Right lung (tissue), 10 donors: Measurements from ENCODE around the gene SLC4A1. TPM values are rescaled to one million over a fixed set of nuclear protein-coding genes. Genes with fewer than 3 reads are reported as not detected.
A peak's percentile ranks its signal among the peaks of the same experiment; 100 is the strongest.

ENCODE experiments used
- DNase-seq, 2 donors: peaks; one replicate each; pipeline ENCODE4 v3.0.0-alpha.2; 2013
- long read RNA-seq, 8 donors: transcript quantifications; one replicate each; lab custom pipeline, GENCODE V29; 2026
- polyA plus RNA-seq, 5 donors: library from polyadenylated mRNA; unstranded; fragments of 120-200 nt; gene quantifications; one replicate each; pipeline versions ENCODE4 v1.2.1 to v1.2.3, GENCODE V29; 2013; ENCODE audit warnings: inconsistent platforms in 1 of 5, low replicate concordance in 1 of 5; ENCODE audit not compliant: insufficient read length in 5 of 5, insufficient read depth in 1 of 5

SLC4A1 gene
- polyA plus RNA-seq, result 10 to 100 TPM in 3 of 5 donors, 1 to 10 TPM in 2; 7.5 to 32.1 (median 12.0) TPM
- long read RNA-seq, donor 1, full-length matches to known transcripts, result 1 of 1 reads
- long read RNA-seq, donor 1, partial matches to known transcripts, result 0 of 1 reads
- long read RNA-seq, donor 1, other reads (novel, unspliced or antisense), result 0 of 1 reads
- long read RNA-seq, donor 2, result 0 reads
- long read RNA-seq, donor 3, full-length matches to known transcripts, result 1 of 1 reads
- long read RNA-seq, donor 3, partial matches to known transcripts, result 0 of 1 reads
- long read RNA-seq, donor 3, other reads (novel, unspliced or antisense), result 0 of 1 reads
- long read RNA-seq, donor 4, result 0 reads
- long read RNA-seq, donor 5, full-length matches to known transcripts, result 1 of 1 reads
- long read RNA-seq, donor 5, partial matches to known transcripts, result 0 of 1 reads
- long read RNA-seq, donor 5, other reads (novel, unspliced or antisense), result 0 of 1 reads
- long read RNA-seq, donor 6, result 0 reads
- long read RNA-seq, donor 7, full-length matches to known transcripts, result 1 of 1 reads
- long read RNA-seq, donor 7, partial matches to known transcripts, result 0 of 1 reads
- long read RNA-seq, donor 7, other reads (novel, unspliced or antisense), result 0 of 1 reads
- long read RNA-seq, donor 8, full-length matches to known transcripts, result 1 of 1 reads
- long read RNA-seq, donor 8, partial matches to known transcripts, result 0 of 1 reads
- long read RNA-seq, donor 8, other reads (novel, unspliced or antisense), result 0 of 1 reads

- DNase-seq, result no peak
Observed at GRCh38 chr17:44267818-44268490, at the start of gene SLC4A1. Gene SLC4A1 (minus strand): TSS chr17:44268135. CDS start chr17:44262866, 5,269 bp downstream.

- DNase-seq, result no peak
Observed at GRCh38 chr17:44317545-44317944, 49.6 kb upstream of the SLC4A1 start.

GRCh38 chr17:44315760-44316731 is 48.1 kb upstream of the SLC4A1 start:
- no peak for DNase-seq

- no peak for DNase-seq
Observed at GRCh38 chr17:44314869-44315661, 47.1 kb upstream of the SLC4A1 start.

GRCh38 chr17:44314524-44314868 is 46.6 kb upstream of the SLC4A1 start:
- DNase-seq, result no peak

- no peak for DNase-seq
Observed at GRCh38 chr17:44314031-44314430, 46.1 kb upstream of the SLC4A1 start.

GRCh38 chr17:44312396-44313104 is 44.6 kb upstream of the SLC4A1 start:
- no peak for DNase-seq

- no peak for DNase-seq
Observed at GRCh38 chr17:44311562-44312181, 43.7 kb upstream of the SLC4A1 start.

- no peak for DNase-seq
Observed at GRCh38 chr17:44310609-44311376, 42.9 kb upstream of the SLC4A1 start.

- no peak for DNase-seq
Observed at GRCh38 chr17:44310188-44310587, 42.3 kb upstream of the SLC4A1 start.

GRCh38 chr17:44309472-44309871 is 41.5 kb upstream of the SLC4A1 start:
- DNase-seq, result no peak

- DNase-seq, result no peak
Observed at GRCh38 chr17:44308865-44309264, 40.9 kb upstream of the SLC4A1 start.

- peak; percentile 91 to 92 for DNase-seq
Observed at GRCh38 chr17:44308320-44308818, 40.4 kb upstream of the SLC4A1 start, which contains the start of gene RUNDC3A. Gene RUNDC3A (plus strand): TSS chr17:44308601. CDS start chr17:44308833, 232 bp downstream.

GRCh38 chr17:44307387-44308186 is 39.7 kb upstream of the SLC4A1 start:
- peak; percentile 30 to 37 for DNase-seq

- DNase-seq, result no peak
Observed at GRCh38 chr17:44304651-44305050, 36.7 kb upstream of the SLC4A1 start.

GRCh38 chr17:44297975-44298374 is 30.0 kb upstream of the SLC4A1 start:
- no peak for DNase-seq
